Stimulated activated CD8-positive, alpha-beta memory T cell treated with anti-CD3 and anti-CD28 coated beads, Interleukin-7, amount 100 ng/mL, for 4 hours (primary cell): ENCODE results near the gene TAF4.
"Not testable (repeated sequence)": the region's sequence is repeated elsewhere in the genome, so short reads cannot be mapped to it uniquely, and the experiment has no call there.

Experiments
- DNase-seq, 2 donors: peaks; one replicate each; pipeline ENCODE4 v3.0.0-alpha.2; 2020; ENCODE audit warnings: low read depth in 2 of 2

Gene TAF4

DNA sequence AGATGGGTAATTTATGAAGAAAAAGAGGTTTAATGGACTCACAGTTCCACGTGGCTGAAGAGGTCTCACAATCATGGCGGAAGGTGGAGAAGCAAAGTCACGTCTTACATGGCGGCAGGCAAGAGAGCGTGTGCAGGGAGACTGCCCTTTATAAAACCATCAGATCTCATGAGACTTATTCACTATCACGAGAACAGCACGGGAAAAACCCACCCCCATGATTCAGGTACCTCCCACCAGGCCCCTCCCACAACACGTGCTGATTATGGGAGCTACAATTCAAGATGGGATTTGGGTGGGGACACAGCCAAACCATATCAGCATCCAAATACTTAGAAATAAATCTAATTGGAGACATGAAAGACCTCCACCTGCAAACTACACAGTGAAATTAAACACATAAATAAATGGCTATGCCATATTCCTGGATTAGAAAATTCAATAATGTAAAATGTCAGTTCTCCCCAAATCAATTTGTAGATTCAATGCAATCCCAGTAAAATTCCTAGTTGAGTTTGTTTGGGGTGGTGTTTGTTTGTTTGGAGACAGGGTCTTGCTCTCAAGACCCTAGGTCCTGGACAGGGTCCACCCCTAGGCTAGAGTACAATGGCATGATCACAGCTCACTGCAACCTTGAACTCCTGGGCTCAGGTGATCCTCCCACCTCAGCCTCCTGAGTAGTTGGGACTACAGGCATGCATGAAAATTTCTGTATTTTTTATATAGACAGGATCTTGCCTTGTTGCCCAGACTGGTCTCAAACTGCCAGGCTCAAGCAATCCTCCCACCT, 101.6 kb downstream of the TAF4 start:
- no peak for DNase-seq

DNA sequence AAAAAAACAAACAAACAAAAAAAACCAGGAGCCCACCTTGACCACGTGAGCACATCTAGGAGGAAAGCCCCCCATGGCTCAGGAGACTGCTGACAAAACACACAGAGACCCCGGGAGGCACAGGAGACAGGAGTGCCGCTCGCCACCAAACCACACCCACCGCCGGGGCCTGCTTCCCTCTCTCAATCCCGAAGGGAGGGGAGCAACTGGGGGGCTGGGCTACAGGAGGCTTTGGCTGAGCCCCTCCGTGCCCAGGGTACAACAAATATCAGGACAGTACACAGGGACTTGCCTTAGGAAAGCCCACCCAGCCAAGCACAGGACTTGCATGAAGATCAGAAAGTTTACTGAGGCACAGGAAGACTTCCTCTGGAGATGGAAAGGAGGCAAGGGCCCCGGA, 102.5 kb downstream of the TAF4 start:
- DNase-seq, result no peak

DNA sequence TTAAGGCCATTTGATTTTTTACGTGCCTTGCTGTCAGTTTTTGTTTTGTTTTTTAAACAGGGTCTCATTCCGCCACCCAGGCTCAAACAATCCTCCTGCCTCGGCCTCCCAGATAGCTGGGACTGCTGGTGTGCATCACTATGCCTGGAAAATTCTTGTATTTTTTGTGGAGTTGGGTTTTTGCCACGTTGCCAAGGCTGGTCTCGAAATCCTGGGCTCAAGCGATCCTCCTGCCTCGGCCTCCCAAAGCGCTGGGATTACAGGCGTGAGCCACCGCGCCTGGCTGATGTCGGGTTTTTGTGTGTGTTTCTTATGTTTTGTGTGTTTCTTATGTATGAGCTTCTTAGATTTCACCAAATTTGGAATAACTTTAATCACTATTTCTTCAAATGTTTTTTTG, 104.8 kb downstream of the TAF4 start:
- DNase-seq, result no peak

DNA sequence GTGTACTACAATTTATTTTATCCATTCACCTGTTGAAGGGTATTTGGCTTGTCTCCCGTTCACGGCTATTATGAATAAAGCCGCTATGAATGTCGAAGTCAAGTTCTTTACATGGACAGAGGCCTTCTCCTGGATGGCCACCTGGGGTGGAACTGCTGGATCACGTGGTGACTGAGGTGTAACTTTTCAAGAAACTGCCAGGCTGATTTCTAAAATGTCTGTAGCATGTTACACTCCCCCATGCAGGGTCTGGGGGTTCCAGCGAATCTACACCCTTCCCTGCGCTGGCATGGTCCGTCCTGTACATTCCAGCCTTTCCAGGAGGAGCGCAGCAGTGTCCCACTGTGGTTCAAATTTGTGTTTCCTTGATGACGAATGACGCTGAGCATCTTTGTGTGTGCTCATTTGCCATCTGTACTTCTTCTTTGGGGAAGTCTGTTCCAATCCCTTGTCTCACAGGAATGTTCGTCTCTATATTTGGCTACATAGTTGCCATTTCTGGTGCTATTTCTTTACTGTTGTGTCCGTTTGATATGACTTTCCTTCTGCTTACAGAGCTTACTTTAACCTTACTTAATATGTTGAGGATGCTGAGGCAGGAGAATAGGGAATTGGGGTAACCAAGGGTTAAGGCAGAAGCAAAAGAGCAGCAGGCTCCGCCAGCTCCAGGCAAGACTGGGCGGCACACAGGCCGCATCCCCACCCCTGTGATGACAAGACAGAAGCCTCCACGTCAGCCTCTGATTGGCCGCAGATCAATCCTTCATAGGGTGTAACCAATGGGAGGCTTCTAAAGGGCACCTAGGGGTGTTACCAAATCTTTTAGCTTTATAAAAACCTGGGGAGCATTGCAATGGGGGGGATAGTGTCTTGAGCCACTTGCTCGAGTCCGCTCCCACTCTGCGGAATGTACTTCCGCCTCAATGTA, 106.6 kb downstream of the TAF4 start:
- no peak for DNase-seq

DNA sequence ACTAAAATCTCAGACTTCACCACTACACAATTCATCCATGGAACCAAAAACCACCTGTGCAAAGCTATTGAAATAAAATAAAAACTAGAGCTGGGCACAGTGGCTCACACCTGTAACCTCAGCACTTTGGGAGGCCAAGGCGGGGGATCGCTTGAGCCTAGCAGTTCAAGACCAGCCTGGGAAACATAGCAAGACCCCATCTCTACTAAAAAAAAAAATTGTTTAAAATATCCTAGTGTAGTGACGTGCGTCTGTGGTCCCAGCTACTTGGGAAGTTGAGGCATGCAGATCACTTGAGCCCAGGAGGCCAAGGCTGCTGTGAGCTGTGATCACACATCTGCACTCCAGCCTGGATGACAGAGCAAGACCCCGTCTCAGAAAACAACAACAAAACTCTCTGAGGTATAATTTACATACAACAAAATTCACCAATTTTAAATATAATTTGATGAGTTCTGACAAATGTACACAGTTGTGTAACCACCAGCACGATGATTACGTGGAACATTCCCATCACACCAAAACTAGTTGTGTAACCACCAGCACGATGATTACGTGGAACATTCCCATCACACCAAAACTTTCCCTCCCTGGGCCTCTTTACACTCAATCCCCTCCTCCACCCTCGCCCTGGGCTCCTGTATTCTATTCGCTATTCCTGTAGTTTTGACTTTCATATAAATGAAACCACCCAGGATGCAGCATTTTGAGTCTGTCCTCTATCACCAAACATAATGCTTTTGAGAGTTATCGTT, 107.5 kb downstream of the TAF4 start:
- DNase-seq, result no peak

GRCh38 chr20:61956396-61957342, 109.0 kb downstream of the TAF4 start:
- DNase-seq, result no peak

- DNase-seq, result no peak
These were observed 109.8 kb downstream of the TAF4 start for GRCh38 chr20:61955668-61956395.

DNA sequence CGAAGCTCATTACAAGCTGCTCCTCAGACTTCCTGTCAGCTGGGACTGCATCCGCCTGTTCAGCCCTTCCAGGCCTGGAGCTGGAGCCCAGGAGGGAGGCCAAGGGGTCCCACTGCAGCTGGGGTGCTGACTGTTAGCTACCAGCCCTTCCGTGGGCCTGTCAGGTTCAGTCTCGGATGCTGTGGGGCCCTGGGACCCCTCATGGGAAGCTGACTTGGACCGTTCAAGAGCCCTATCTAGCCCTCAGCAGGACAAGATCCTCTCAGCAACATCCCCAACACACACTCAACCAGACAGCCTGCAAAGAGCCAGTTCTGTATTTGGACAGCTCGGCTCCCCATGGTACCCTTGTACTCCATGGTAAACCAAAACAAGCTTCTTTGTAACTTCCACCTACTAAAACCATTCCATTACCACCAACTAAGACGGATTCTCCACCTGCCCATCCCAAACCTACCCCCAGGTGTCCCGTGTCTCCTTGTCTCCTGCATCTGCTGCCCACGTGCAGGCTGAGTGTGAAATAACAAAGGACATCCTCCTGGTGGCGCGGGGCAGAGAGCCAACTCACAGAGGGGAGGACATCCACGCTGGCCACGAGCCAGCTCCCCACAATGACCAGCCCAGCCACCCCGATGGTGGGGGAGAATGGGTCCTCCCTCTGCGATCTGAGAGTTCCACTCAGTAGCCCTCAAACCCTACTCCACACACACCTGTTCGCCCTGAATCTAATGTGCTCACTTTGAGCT, 111.2 kb downstream of the TAF4 start:
- DNase-seq, result no peak

DNA sequence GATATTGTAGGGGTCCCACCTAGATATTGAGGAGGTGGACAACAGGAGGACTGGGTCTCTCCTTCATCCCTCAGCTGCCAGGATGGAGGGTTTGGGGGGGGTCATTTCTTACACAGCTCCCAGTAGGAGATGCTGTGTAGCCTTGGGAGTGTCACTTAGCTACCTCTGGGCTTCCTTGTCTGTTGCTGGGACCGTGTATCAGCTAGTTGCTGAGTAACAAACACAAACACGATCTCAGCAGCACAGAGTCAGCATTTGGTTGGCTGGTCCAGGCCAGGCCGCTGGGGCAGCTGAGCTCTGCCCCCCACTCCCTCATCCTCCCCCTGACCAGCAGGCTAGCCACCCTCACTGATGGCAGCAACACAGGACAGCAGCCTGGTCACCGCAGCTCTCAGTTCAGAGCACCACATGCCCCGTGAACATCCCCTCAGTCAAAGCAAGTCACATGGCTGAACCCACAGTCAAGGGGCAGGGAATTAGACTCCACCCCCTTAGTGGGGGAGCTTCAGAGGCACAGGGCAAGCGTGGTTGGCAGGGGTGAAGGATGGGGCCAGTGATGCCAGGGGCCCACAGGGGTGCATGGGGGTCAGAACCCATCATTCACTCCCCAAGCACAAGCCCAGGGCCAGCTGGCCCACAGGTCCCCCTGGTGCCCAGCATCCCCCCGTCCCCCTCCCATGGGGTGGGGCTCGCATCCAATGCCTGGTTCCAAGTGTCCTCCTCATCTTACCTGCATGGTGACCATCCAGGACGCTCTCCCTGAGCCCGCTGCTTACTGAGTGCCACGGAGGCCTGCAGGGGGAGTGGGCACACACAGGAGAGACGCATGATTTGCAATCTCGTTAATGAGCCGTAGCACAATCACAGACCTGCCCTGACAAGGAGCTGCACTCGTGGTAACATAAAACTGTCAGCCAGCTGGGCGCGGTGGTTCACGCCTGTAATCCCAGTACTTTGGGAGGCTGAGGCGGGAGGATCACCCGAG, 112.4 kb downstream of the TAF4 start:
- DNase-seq, result no peak

- no peak for DNase-seq
These were observed 113.8 kb downstream of the TAF4 start for GRCh38 chr20:61951695-61952533.

GRCh38 chr20:61950641-61951071, 115.0 kb downstream of the TAF4 start:
- DNase-seq, result no peak

- no peak for DNase-seq
These were observed 115.7 kb downstream of the TAF4 start for GRCh38 chr20:61949714-61950640.

GRCh38 chr20:61949363-61949713, 116.3 kb downstream of the TAF4 start:
- DNase-seq, result no peak

- no peak for DNase-seq
These were observed 116.9 kb downstream of the TAF4 start for GRCh38 chr20:61948586-61949362.

GRCh38 chr20:61948056-61948455, 117.6 kb downstream of the TAF4 start:
- DNase-seq, result not testable (repeated sequence)

DNA sequence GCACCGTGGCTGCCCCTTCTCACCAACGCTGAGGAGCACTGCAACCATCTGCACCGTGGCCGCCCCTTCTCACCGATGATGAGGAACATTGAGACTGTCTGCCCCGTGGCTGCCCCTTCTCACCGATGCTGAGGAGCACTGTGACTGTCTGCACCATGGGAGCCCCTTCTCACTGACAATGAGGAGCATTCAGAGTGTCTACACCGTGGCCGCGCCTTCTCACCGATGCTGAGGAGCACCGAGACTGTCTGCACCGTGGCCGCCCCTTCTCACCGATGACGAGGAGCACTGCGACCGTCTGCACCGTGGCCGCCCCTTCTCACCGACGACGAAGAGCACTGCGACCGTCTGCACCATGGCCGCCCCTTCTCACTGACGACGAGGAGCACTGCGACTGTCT, 120.2 kb downstream of the TAF4 start:
- DNase-seq, result not testable (repeated sequence)
